IMR-90 (cell line): ENCODE results near the gene HSD3B1.

Source experiments
- CEBPB ChIP-seq: IDR thresholded peaks from 2 replicates; pipeline ENCODE4 v1.6.1; 2012; ENCODE audit warnings: low read depth, low read length, improper control_type of control experiment
- ELK1 ChIP-seq: fragments of 150-350 bp; IDR thresholded peaks from 2 replicates; pipeline ENCODE4 v1.6.1; 2016; ENCODE audit warnings: low read depth, mild to moderate bottlenecking, low read length, moderate library complexity, borderline replicate concordance
- FOS ChIP-seq: fragments of 150-350 bp; IDR thresholded peaks from 2 replicates; pipeline ENCODE4 v1.6.1; 2016; ENCODE audit warnings: low read depth, low read length
- MAFK ChIP-seq: IDR thresholded peaks from 2 replicates; pipeline ENCODE4 v1.6.1; 2012; ENCODE audit warnings: low read depth, low read length, improper control_type of control experiment
- MAZ ChIP-seq: IDR thresholded peaks from 2 replicates; pipeline ENCODE4 v1.6.1; 2012; ENCODE audit warnings: low read depth, mild to moderate bottlenecking, low read length, improper control_type of control experiment, moderate library complexity, borderline replicate concordance
- NFE2L2 ChIP-seq: fragments of 150-350 bp; IDR thresholded peaks from 2 replicates; pipeline ENCODE4 v1.6.1; 2016; ENCODE audit warnings: low read depth, mild to moderate bottlenecking, low read length
- POLR2A ChIP-seq: IDR thresholded peaks from 2 replicates; pipeline ENCODE4 v1.6.1; 2012; ENCODE audit warnings: mild to moderate bottlenecking, low read depth, low read length
- RAD21 ChIP-seq: IDR thresholded peaks from 2 replicates; pipeline ENCODE4 v1.6.1; 2012; ENCODE audit warnings: low read length, improper control_type of control experiment
- RCOR1 ChIP-seq: IDR thresholded peaks from 2 replicates; pipeline ENCODE4 v1.6.1; 2012; ENCODE audit warnings: mild to moderate bottlenecking, low read length, improper control_type of control experiment; ENCODE audit not compliant: insufficient replicate concordance
- RFX5 ChIP-seq: IDR thresholded peaks from 2 replicates; pipeline ENCODE4 v1.8.0; 2012; ENCODE audit warnings: low read depth, mild to moderate bottlenecking, low read length, moderate library complexity
- SMC3 ChIP-seq: fragments of 150-350 bp; IDR thresholded peaks from 2 replicates; pipeline ENCODE4 v1.6.1; 2016; ENCODE audit warnings: low read depth, mild to moderate bottlenecking, antibody characterized with exemption, low read length, moderate library complexity
- USF2 ChIP-seq: fragments of 150-350 bp; IDR thresholded peaks from 2 replicates; pipeline ENCODE4 v1.6.1; 2017; ENCODE audit warnings: mild to moderate bottlenecking, antibody characterized with exemption, low read length, low read depth
- TF ChIP-seq, protein P1 (sequence below): conservative IDR thresholded peaks from 2 replicates; pipeline ENCODE4 v1.5.1; 2012; ENCODE audit warnings: mild to moderate bottlenecking, low read depth, low read length, improper control_type of control experiment

GRCh38 chr1:119481951-119482350 is 25.1 kb upstream of the HSD3B1 start:
- TF ChIP-seq, protein P1, sequence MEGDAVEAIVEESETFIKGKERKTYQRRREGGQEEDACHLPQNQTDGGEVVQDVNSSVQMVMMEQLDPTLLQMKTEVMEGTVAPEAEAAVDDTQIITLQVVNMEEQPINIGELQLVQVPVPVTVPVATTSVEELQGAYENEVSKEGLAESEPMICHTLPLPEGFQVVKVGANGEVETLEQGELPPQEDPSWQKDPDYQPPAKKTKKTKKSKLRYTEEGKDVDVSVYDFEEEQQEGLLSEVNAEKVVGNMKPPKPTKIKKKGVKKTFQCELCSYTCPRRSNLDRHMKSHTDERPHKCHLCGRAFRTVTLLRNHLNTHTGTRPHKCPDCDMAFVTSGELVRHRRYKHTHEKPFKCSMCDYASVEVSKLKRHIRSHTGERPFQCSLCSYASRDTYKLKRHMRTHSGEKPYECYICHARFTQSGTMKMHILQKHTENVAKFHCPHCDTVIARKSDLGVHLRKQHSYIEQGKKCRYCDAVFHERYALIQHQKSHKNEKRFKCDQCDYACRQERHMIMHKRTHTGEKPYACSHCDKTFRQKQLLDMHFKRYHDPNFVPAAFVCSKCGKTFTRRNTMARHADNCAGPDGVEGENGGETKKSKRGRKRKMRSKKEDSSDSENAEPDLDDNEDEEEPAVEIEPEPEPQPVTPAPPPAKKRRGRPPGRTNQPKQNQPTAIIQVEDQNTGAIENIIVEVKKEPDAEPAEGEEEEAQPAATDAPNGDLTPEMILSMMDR = no peak
- TF ChIP-seq RFX5 = no peak
- TF ChIP-seq MAFK = no peak
- TF ChIP-seq RCOR1 = no peak
- TF ChIP-seq POLR2A = no peak
- no peak for TF ChIP-seq NFE2L2
- no peak for TF ChIP-seq RAD21
- TF ChIP-seq ELK1 = no peak
- TF ChIP-seq USF2 = no peak
- no peak for TF ChIP-seq FOS
- no peak for TF ChIP-seq SMC3
- no peak for TF ChIP-seq CEBPB
- no peak for TF ChIP-seq MAZ
